CD14-positive monocyte (primary cell): ENCODE measurements around the gene PITHD1. TPM values are rescaled to one million over a fixed set of nuclear protein-coding genes. Genes with fewer than 3 reads are reported as not detected.

ENCODE experiments used
- DNase-seq, 3 donors: peaks; one replicate each; pipeline ENCODE4 v3.0.0-alpha.2; 2011 to 2022
- H2AFZ ChIP-seq: 2 replicates; pipeline ENCODE4 v1.6.0; 2012; ENCODE audit warnings: mild to moderate bottlenecking, low read depth, low read length, inconsistent platforms; ENCODE audit not compliant: insufficient read depth, poor library complexity, severe bottlenecking
- H3K27ac ChIP-seq, 2 donors: 1 replicate in 1 of 2; 2 replicates in 1 of 2; pipeline ENCODE4 v1.5.1; 2012 to 2013; ENCODE audit warnings: low read length in 2 of 2, control low read depth in 1 of 2, inconsistent platforms in 1 of 2, low read depth in 1 of 2, mild to moderate bottlenecking in 1 of 2
- H3K27me3 ChIP-seq, 2 donors: one replicate each; pipeline versions ENCODE4 v1.6.0 to v1.6.1; 2011 to 2013; ENCODE audit warnings: low read length in 2 of 2; ENCODE audit not compliant: control insufficient read depth in 2 of 2, insufficient read depth in 2 of 2
- H3K36me3 ChIP-seq, 2 donors: replicated peaks in 1 of 2; 1 replicate in 1 of 2; 2 replicates in 1 of 2; pipeline versions ENCODE4 v1.5.1 to v1.6.1; 2012 to 2013; ENCODE audit warnings: low read length in 2 of 2, control low read depth in 1 of 2, inconsistent platforms in 1 of 2, mild to moderate bottlenecking in 1 of 2; ENCODE audit not compliant: insufficient read depth in 2 of 2, control insufficient read depth in 1 of 2
- H3K4me1 ChIP-seq, 2 donors: 1 replicate in 1 of 2; 2 replicates in 1 of 2; pipeline versions ENCODE4 v1.5.1 to v1.6.1; 2012 to 2013; ENCODE audit warnings: low read length in 2 of 2, control low read depth in 1 of 2, inconsistent platforms in 1 of 2, mild to moderate bottlenecking in 1 of 2, moderate library complexity in 1 of 2; ENCODE audit not compliant: insufficient read depth in 2 of 2, control insufficient read depth in 1 of 2
- H3K4me2 ChIP-seq: replicated peaks from 2 replicates; pipeline ENCODE3; 2012; ENCODE audit warnings: low read length, moderate library complexity, mild to moderate bottlenecking; ENCODE audit not compliant: poor library complexity, severe bottlenecking; ENCODE audit errors: extremely low read depth
- H3K4me3 ChIP-seq, 3 experiments: fragments of 200-600 bp in 1 of 3; sonication (generic) in 1 of 3; replicated peaks in 1 of 3; 1 replicate in 2 of 3; 2 replicates in 1 of 3; pipeline ENCODE4 v1.5.1; 2011 to 2013; ENCODE audit warnings: low read length in 3 of 3, mild to moderate bottlenecking in 3 of 3, control low read depth in 2 of 3, low read depth in 2 of 3, inconsistent platforms in 1 of 3, moderate library complexity in 1 of 3
- H3K79me2 ChIP-seq: 2 replicates; pipeline ENCODE4 v1.6.0; 2012; ENCODE audit warnings: mild to moderate bottlenecking, control low read depth, inconsistent platforms, low read length, moderate library complexity; ENCODE audit not compliant: insufficient read depth
- H3K9ac ChIP-seq: 2 replicates; pipeline ENCODE4 v1.6.0; 2017; ENCODE audit warnings: low read length, mild to moderate bottlenecking; ENCODE audit not compliant: insufficient read depth, poor library complexity, severe bottlenecking
- H3K9me3 ChIP-seq, 2 donors: replicated peaks in 1 of 2; 1 replicate in 1 of 2; 2 replicates in 1 of 2; pipeline versions ENCODE4 v1.5.1 to v1.6.1; 2012 to 2013; ENCODE audit warnings: low read length in 2 of 2, control low read depth in 1 of 2; ENCODE audit not compliant: control insufficient read depth in 1 of 2, insufficient read depth in 1 of 2
- H4K20me1 ChIP-seq: 2 replicates; pipeline ENCODE4 v1.6.0; 2012; ENCODE audit warnings: mild to moderate bottlenecking, low read length, control low read depth, moderate library complexity; ENCODE audit not compliant: insufficient read depth
- H3K27ac Mint-ChIP-seq, 7 donors: one replicate each; pipeline ENCODE4 v1.8.0; 2020; ENCODE audit warnings: mild to moderate bottlenecking in 7 of 7, mixed read lengths in 7 of 7, moderate library complexity in 6 of 7, inconsistent platforms in 2 of 7
- H3K27me3 Mint-ChIP-seq, 3 donors: one replicate each; pipeline ENCODE4 v1.8.0; 2021 to 2022; ENCODE audit warnings: low read depth in 3 of 3, mild to moderate bottlenecking in 3 of 3, mixed read lengths in 3 of 3, moderate library complexity in 3 of 3, inconsistent platforms in 1 of 3
- H3K36me3 Mint-ChIP-seq, 2 donors: one replicate each; pipeline ENCODE4 v1.8.0; 2020; ENCODE audit warnings: mixed read lengths in 2 of 2, inconsistent platforms in 1 of 2, mild to moderate bottlenecking in 1 of 2
- H3K4me1 Mint-ChIP-seq: one replicate; pipeline ENCODE4 v1.8.0; 2020; ENCODE audit warnings: mild to moderate bottlenecking, mixed read lengths
- H3K4me3 Mint-ChIP-seq, 2 donors: one replicate each; pipeline ENCODE4 v1.8.0; 2020; ENCODE audit warnings: mild to moderate bottlenecking in 2 of 2, mixed read lengths in 2 of 2, moderate library complexity in 1 of 2
- H3K9me3 Mint-ChIP-seq, 7 donors: one replicate each; pipeline ENCODE4 v1.8.0; 2020 to 2022; ENCODE audit warnings: mixed read lengths in 7 of 7, mild to moderate bottlenecking in 6 of 7, moderate library complexity in 6 of 7, inconsistent platforms in 2 of 7
- CTCF ChIP-seq: fragments of 200-600 bp; IDR thresholded peaks from one replicate; pipeline ENCODE4 v1.8.0; 2022; ENCODE audit warnings: antibody characterized with exemption, mild to moderate bottlenecking
- WGBS: methylation state at CpG from one replicate; pipeline ENCODE4 v1.1.5; 2013; ENCODE audit warnings: missing lambda C conversion rate; ENCODE audit not compliant: insufficient coverage; 5-methylcytosine and 5-hydroxymethylcytosine counted together
- intact Hi-C, 2 donors: fragments of 100-400 bp; cut with micrococcal nuclease; formaldehyde crosslinking; loops; one replicate each; pipeline versions ENCODE4 v1.15.0 to v1.15.1; 2023
- polyA plus RNA-seq, 3 donors: library from polyadenylated mRNA; depleted of rRNA in 1 of 3; unstranded in 2 of 3; stranded (reverse) in 1 of 3; fragments of 300-500 nt in 2 of 3; fragments of >200 nt in 1 of 3; fragmentation: Illumina TruSeq in 2 of 3; gene quantifications; 1 replicate in 2 of 3; 2 replicates in 1 of 3; pipeline ENCODE4 v1.2.3, GENCODE V29; 2012 to 2021

PITHD1 gene
- polyA plus RNA-seq, 3 donors: 20.8 to 40.8 (median 29.9) TPM

GRCh38 chr1:23817633-23818032 is 39.4 kb downstream of the PITHD1 start:
- DNase-seq: no peak
- WGBS: 100% methylated on average over 1 of the region's 3 CpGs
- peaks cover 54 to 76% of the 10 kb centered on the region in 2 donors for H3K36me3 Mint-ChIP-seq
- Histone ChIP-seq H3K4me3 (no peak overlapping the region), H4K20me1 (no peaks in the 10 kb centered on the region), H3K9me3 (no peaks in the 10 kb centered on the region), H3K79me2 (no peaks in the 10 kb centered on the region), H3K27me3 (no peaks in the 10 kb centered on the region), H3K4me1 (no peaks in the 10 kb centered on the region), H3K9ac (no peak overlapping the region), H3K4me2 (no peak overlapping the region), H2AFZ (no peak overlapping the region), H3K36me3 (peaks cover 49 to 71% of the 10 kb centered on the region in 2 donors), H3K27ac (no peak overlapping the region)
- intact Hi-C loops: no loop called here
- no peak overlapping the region for H3K4me3 Mint-ChIP-seq
- H3K27ac Mint-ChIP-seq: no peak overlapping the region
- H3K27me3 Mint-ChIP-seq: peaks cover 0 to 2% (median 0%) of the 10 kb centered on the region in 3 donors
- H3K4me1 Mint-ChIP-seq: peaks cover 2% of the 10 kb centered on the region
- H3K9me3 Mint-ChIP-seq: no peaks in the 10 kb centered on the region
- TF ChIP-seq CTCF: no peak

GRCh38 chr1:23823767-23824166 is 45.5 kb downstream of the PITHD1 start:
- peaks cover 6 to 13% of the 10 kb centered on the region in 2 donors for H3K36me3 ChIP-seq
- H3K4me3 Mint-ChIP-seq: no peak overlapping the region
- H3K79me2 ChIP-seq: peaks cover 15% of the 10 kb centered on the region
- H3K27ac Mint-ChIP-seq: peak overlapping the region in 4 of 7 donors; percentile 9 to 47 (median 31)
- TF ChIP-seq CTCF: no peak
- DNase-seq: no peak
- intact Hi-C loops: no loop called here
- no peaks in the 10 kb centered on the region for H3K27me3 ChIP-seq
- H3K27me3 Mint-ChIP-seq: peaks cover 0 to 2% (median 0%) of the 10 kb centered on the region in 3 donors
- H3K9me3 Mint-ChIP-seq: no peaks in the 10 kb centered on the region
- no peak overlapping the region for H3K4me2 ChIP-seq
- H3K27ac ChIP-seq: no peak overlapping the region
- H3K36me3 Mint-ChIP-seq: peaks cover 7 to 15% of the 10 kb centered on the region in 2 donors
- H4K20me1 ChIP-seq: no peaks in the 10 kb centered on the region
- H3K4me1 ChIP-seq: peaks cover 10 to 19% of the 10 kb centered on the region in 2 donors
- H3K4me1 Mint-ChIP-seq: peaks cover 22% of the 10 kb centered on the region
- H2AFZ ChIP-seq: no peak overlapping the region
- H3K9ac ChIP-seq: no peak overlapping the region
- 80% methylated on average over 5 of the region's 7 CpGs for WGBS
- no peaks in the 10 kb centered on the region for H3K9me3 ChIP-seq
- no peak overlapping the region for H3K4me3 ChIP-seq
